HCT116 (cell line): ENCODE measurements around the gene SGCB. TPM values are rescaled to one million over a fixed set of nuclear protein-coding genes. Genes with fewer than 3 reads are reported as not detected.

Experiments
- ATAC-seq: fragments of 200-7000 bp; cut with Tn5 transposase; 2 replicates; pipeline ENCODE4 v1.9.1; 2020; ENCODE audit warnings: mild to moderate bottlenecking, moderate library complexity
- BruUV-seq: library from RNA; stranded (reverse); fragments of 400-500 nt; replicated peaks from 2 replicates; lab custom pipeline; 2021; lab: Mats Ljungman, UMichigan
- CTCF ChIA-PET: fragments of 300-600 bp; sonication (Branson Sonifier 250); formaldehyde crosslinking; loops from one replicate; lab custom pipeline; 2021; ENCODE audit warnings: antibody characterized with exemption; lab: Charles Lee
- POLR2A ChIA-PET: fragments of 300-600, 350-600 bp; sonication (Branson Sonifier 250); formaldehyde crosslinking; loops from one replicate; lab custom pipeline; 2021; ENCODE audit warnings: antibody characterized with exemption; lab: Charles Lee
- RAD21 ChIA-PET, 2 experiments: fragments of 300-600 bp; sonication (Branson Sonifier 250); formaldehyde crosslinking; loops; one replicate each; lab custom pipeline; 2023; ENCODE audit warnings: low total read pairs in 2 of 2; ENCODE audit not compliant: uncharacterized antibody in 2 of 2, unreplicated experiment in 2 of 2, low non-redundant PET in 1 of 2; lab: Charles Lee
- DNase-seq: peaks from one replicate; pipeline ENCODE4 v3.0.0-alpha.2; 2010; ENCODE audit warnings: low read depth, low spot score
- H2AFZ ChIP-seq: fragments of 200-600 bp; shearing (Covaris generic), sonication (generic); 2 replicates; pipeline ENCODE4 v1.6.1; 2017; ENCODE audit warnings: low read depth, mixed run types, mixed read lengths, antibody characterized with exemption, low read length; ENCODE audit not compliant: poor library complexity, severe bottlenecking
- H3K27ac ChIP-seq: 2 replicates; pipeline ENCODE4 v1.5.1; 2012; ENCODE audit warnings: low read depth, low read length
- H3K27me3 ChIP-seq: fragments of 200-600 bp; sonication (generic); 2 replicates; pipeline ENCODE4 v1.6.1; 2016; ENCODE audit warnings: mixed run types, low read length, mixed read lengths; ENCODE audit not compliant: insufficient read depth
- H3K36me3 ChIP-seq, 2 experiments: fragments of 200-500 bp in 1 of 2; fragments of 200-600 bp in 1 of 2; sonication (Bioruptor generic) in 1 of 2; sonication (generic) in 1 of 2; 2 replicates each; pipeline versions ENCODE4 v1.5.1 to v1.6.1; 2014 to 2016; ENCODE audit warnings: low read length in 2 of 2, inconsistent platforms in 1 of 2, mixed read lengths in 1 of 2, mixed run types in 1 of 2; ENCODE audit not compliant: insufficient read depth in 2 of 2, control insufficient read depth in 1 of 2
- H3K4me1 ChIP-seq, 2 experiments: fragments of 200-600 bp in 1 of 2; sonication (generic) in 1 of 2; 2 replicates each; pipeline versions ENCODE4 v1.5.1 to v1.6.1; 2012 to 2017; ENCODE audit warnings: low read length in 2 of 2, inconsistent platforms in 1 of 2, mild to moderate bottlenecking in 1 of 2, mixed read lengths in 1 of 2, mixed run types in 1 of 2, moderate library complexity in 1 of 2; ENCODE audit not compliant: insufficient read depth in 2 of 2, control insufficient read depth in 1 of 2
- H3K4me2 ChIP-seq: fragments of 200-600 bp; sonication (generic); 2 replicates; pipeline ENCODE4 v1.6.1; 2017; ENCODE audit warnings: mixed run types, low read length, mixed read lengths
- H3K4me3 ChIP-seq, 2 experiments: fragments of 200-600 bp in 1 of 2; sonication (generic) in 1 of 2; replicated peaks in 1 of 2; 2 replicates each; pipeline ENCODE4 v1.5.1; 2011 to 2016; ENCODE audit warnings: low read length in 2 of 2, control low read depth in 1 of 2, low read depth in 1 of 2, mild to moderate bottlenecking in 1 of 2, mixed read lengths in 1 of 2, mixed run types in 1 of 2
- H3K79me2 ChIP-seq: fragments of 200-600 bp; sonication (generic); 2 replicates; pipeline ENCODE4 v1.6.1; 2017; ENCODE audit warnings: mild to moderate bottlenecking, mixed run types, low read length, moderate library complexity, mixed read lengths; ENCODE audit not compliant: insufficient read depth
- H3K9ac ChIP-seq: fragments of 200-600 bp; sonication (generic); 2 replicates; pipeline ENCODE4 v1.6.1; 2016; ENCODE audit warnings: low read length, mixed read lengths
- H3K9me2 ChIP-seq: fragments of 200-600 bp; sonication (generic), shearing (Covaris generic); 2 replicates; pipeline ENCODE4 v1.6.1; 2017; ENCODE audit warnings: mixed run types, mild to moderate bottlenecking, moderate library complexity; ENCODE audit not compliant: insufficient read depth
- H3K9me3 ChIP-seq, 2 experiments: fragments of 200-500 bp in 1 of 2; fragments of 200-600 bp in 1 of 2; sonication (Bioruptor generic) in 1 of 2; sonication (generic) in 1 of 2; 2 replicates each; pipeline ENCODE4 v1.6.1; 2014 to 2017; ENCODE audit warnings: low read length in 2 of 2, mixed read lengths in 2 of 2, inconsistent platforms in 1 of 2, low read depth in 1 of 2, mild to moderate bottlenecking in 1 of 2, mixed run types in 1 of 2, moderate library complexity in 1 of 2; ENCODE audit not compliant: control insufficient read depth in 1 of 2, insufficient read depth in 1 of 2
- H4K20me1 ChIP-seq: fragments of 200-600 bp; sonication (generic), shearing (Covaris generic); 2 replicates; pipeline ENCODE4 v1.6.1; 2017; ENCODE audit warnings: mixed run types, mild to moderate bottlenecking, moderate library complexity; ENCODE audit not compliant: insufficient read depth
- ATF3 ChIP-seq: IDR thresholded peaks from 2 replicates; pipeline ENCODE4 v1.6.1; 2012
- CBX3 ChIP-seq: IDR thresholded peaks from 2 replicates; pipeline ENCODE4 v1.6.1; 2012; ENCODE audit warnings: low read depth
- ELF1 ChIP-seq: IDR thresholded peaks from 2 replicates; pipeline ENCODE4 v1.6.1; 2012; ENCODE audit warnings: low read depth, borderline replicate concordance
- EZH2 ChIP-seq: fragments of 200-600 bp; sonication (generic); IDR thresholded peaks from 2 replicates; pipeline ENCODE4 v1.6.1; 2017; ENCODE audit warnings: antibody characterized with exemption, mixed run types
- EZH2phosphoT487 ChIP-seq: fragments of 200-600 bp; IDR thresholded peaks from 2 replicates; pipeline ENCODE4 v1.6.1; 2018; ENCODE audit warnings: antibody characterized with exemption, borderline replicate concordance
- FOSL1 ChIP-seq: IDR thresholded peaks from 2 replicates; pipeline ENCODE4 v1.6.1; 2012; ENCODE audit warnings: low read depth
- MAX ChIP-seq: IDR thresholded peaks from 2 replicates; pipeline ENCODE4 v1.6.1; 2012
- POLR2A ChIP-seq: IDR thresholded peaks from 2 replicates; pipeline ENCODE4 v1.7.0; 2011; ENCODE audit warnings: borderline replicate concordance; ENCODE audit not compliant: insufficient read depth, insufficient read length; ENCODE audit errors: extremely low read depth
- POLR2AphosphoS5 ChIP-seq: IDR thresholded peaks from 2 replicates; pipeline ENCODE4 v1.6.1; 2011; ENCODE audit warnings: mild to moderate bottlenecking, low read depth, low read length, moderate library complexity
- RAD21 ChIP-seq: IDR thresholded peaks from 2 replicates; pipeline ENCODE4 v1.6.1; 2012; ENCODE audit warnings: low read depth, mild to moderate bottlenecking
- REST ChIP-seq: IDR thresholded peaks from 2 replicates; pipeline ENCODE4 v1.6.1; 2012; ENCODE audit warnings: low read depth
- SIN3A ChIP-seq: IDR thresholded peaks from 2 replicates; pipeline ENCODE4 v1.6.1; 2012; ENCODE audit warnings: low read depth
- SP1 ChIP-seq: IDR thresholded peaks from 2 replicates; pipeline ENCODE4 v1.6.1; 2012; ENCODE audit warnings: low read depth
- SRF ChIP-seq: IDR thresholded peaks from 2 replicates; pipeline ENCODE4 v1.6.1; 2012; ENCODE audit warnings: low read depth
- TCF7L2 ChIP-seq: IDR thresholded peaks from 2 replicates; pipeline ENCODE4 v1.7.0; 2011; ENCODE audit warnings: borderline replicate concordance, inconsistent platforms; ENCODE audit not compliant: insufficient read depth, insufficient read length; ENCODE audit errors: extremely low read depth
- ZBTB33 ChIP-seq: IDR thresholded peaks from 2 replicates; pipeline ENCODE4 v1.6.1; 2011; ENCODE audit warnings: mild to moderate bottlenecking, low read length, moderate library complexity; ENCODE audit not compliant: insufficient replicate concordance; ENCODE audit errors: extremely low read depth
- ZFX ChIP-seq: fragments of 450-650 bp; IDR thresholded peaks from 2 replicates; pipeline ENCODE4 v1.6.1; 2017
- intact Hi-C: fragments of 100-400 bp; cut with micrococcal nuclease; formaldehyde crosslinking; loops from 2 replicates; pipeline ENCODE4 v1.10.0; 2022
- total RNA-seq: library from RNA; stranded (reverse); gene quantifications from one replicate; pipeline ENCODE4 v1.2.1, GENCODE V29; 2021; ENCODE audit not compliant: unreplicated experiment

The SGCB gene
- total RNA-seq, 1 experiment from 2014 or later, result 18.3 TPM

- TF ChIP-seq ATF3 (no peak), POLR2A (no peak), CBX3 (no peak), SIN3A (no peak), EZH2phosphoT487 (no peak), EZH2 (no peak), ZFX (no peak), SRF (no peak), POLR2AphosphoS5 (no peak), REST (no peak), MAX (no peak), ZBTB33 (no peak), RAD21 (no peak), FOSL1 (no peak), ELF1 (no peak), SP1 (no peak), TCF7L2 (no peak)
- TF ChIP-seq, all 23 proteins: peak for 0
- ChIA-PET RAD21 (no interaction called here), POLR2A (no interaction called here), CTCF (no interaction called here)
- Histone ChIP-seq H3K27me3 (peaks cover 21% of the 10 kb centered on the region; the same call in 1 of the 2 replicates), H4K20me1 (no peaks in the 10 kb centered on the region), H2AFZ (no peak overlapping the region), H3K9me3 (no peaks in the 10 kb centered on the region), H3K27ac (no peak overlapping the region), H3K4me3 (no peak overlapping the region), H3K4me1 (no peaks in the 10 kb centered on the region), H3K36me3 (no peaks in the 10 kb centered on the region), H3K4me2 (no peak overlapping the region), H3K9me2 (no peaks in the 10 kb centered on the region), H3K9ac (no peak overlapping the region), H3K79me2 (no peaks in the 10 kb centered on the region)
- ATAC-seq, result no peak
- BruUV-seq, result no TSS peak
- intact Hi-C loops, result loop anchor here (10.0 kb wide), 1 partner anchor 50 kb away; no protein-coding TSS in a partner anchor
- no peak for DNase-seq
Observed at GRCh38 chr4:52045028-52045427, 6.9 kb upstream of the SGCB start.
